NT2/D1 (cell line): ENCODE measurements around the gene COBLL1.

Experiments used
- SUZ12 ChIP-seq: IDR thresholded peaks from 2 replicates; pipeline ENCODE4 v1.6.1; 2011; ENCODE audit not compliant: insufficient read length, insufficient read depth; ENCODE audit errors: extremely low read depth
- YY1 ChIP-seq: IDR thresholded peaks from 2 replicates; pipeline ENCODE4 v1.6.1; 2011; ENCODE audit not compliant: insufficient read length, insufficient read depth

DNA sequence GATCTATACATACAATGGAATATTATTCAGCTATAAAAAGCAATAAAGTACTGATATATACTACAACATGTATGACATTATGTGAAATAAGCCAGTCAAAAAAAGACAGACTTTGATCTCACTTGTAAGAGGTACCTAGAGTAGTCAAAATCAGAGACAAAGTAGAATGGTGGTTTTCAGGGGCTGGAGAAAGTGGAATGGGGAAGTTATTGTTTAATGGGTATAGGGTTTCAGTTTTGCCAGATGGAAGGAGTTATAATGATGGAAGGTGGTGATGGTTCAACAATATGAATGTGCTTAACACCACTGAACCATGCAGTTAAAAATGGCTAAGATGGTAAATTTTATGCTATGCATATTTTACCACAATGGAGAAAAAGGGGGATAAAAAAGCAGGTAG, 6.3 kb downstream of the COBLL1 start:
- TF ChIP-seq YY1 (no peak), SUZ12 (no peak)
